Measurements from ENCODE around the gene KCNIP2.

KCNIP2 gene
- 1.7 to 3.4 (median 2.8) reads per million in 4 experiments for total RNA-seq

DNA sequence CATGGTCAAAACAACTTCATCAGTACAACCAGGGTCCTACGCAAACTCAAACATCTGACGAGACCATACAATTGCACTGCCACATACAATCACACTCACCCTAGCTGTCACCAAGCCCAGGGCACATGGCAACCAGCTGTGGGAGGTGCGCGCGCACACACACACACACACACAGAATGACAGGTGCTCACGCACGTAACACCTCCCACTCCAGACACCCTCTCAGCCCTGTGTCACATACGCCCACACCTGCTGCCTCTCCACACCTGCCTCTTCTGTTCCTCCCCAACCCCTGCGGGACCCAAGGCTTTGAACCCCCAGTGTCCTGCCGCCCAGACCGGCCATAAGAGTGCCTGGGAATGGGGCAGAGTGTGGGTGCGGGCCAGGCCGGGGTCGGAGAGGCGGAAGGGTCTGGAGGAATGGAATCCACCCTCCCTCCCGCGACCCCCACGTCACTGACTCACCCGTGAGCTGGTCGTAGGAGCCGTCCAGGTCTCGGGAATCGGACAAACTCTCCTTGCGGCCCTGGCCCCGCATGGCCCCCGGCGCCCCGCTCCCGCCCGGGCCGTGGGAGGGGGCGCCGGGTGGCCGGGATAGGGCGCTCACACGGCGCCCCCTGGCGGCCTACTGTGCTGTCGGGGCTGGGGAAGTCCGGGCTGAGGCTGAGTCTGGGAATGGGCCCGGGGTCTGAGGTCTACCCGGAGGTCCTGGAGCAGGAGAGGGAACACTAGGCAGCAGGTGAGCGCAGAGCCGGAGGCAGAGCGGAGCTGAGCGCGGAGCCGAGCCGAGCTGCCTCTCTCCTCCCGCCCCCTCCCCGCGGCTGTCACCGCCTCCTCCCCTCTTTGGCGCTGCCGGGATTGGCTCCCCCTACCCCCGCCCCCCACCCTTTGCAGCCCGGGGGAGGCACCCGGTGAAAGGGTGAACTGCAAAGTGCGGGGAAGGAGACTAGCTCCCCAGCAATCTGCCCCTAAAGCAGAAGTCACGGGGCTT is at the start of gene KCNIP2:
KCNIP2 (minus strand) TSS at position 769 of the 990 bp plus-strand sequence; CDS start at position 537, 232 bp downstream.
- DNase-seq: peak; percentile 63

DNA sequence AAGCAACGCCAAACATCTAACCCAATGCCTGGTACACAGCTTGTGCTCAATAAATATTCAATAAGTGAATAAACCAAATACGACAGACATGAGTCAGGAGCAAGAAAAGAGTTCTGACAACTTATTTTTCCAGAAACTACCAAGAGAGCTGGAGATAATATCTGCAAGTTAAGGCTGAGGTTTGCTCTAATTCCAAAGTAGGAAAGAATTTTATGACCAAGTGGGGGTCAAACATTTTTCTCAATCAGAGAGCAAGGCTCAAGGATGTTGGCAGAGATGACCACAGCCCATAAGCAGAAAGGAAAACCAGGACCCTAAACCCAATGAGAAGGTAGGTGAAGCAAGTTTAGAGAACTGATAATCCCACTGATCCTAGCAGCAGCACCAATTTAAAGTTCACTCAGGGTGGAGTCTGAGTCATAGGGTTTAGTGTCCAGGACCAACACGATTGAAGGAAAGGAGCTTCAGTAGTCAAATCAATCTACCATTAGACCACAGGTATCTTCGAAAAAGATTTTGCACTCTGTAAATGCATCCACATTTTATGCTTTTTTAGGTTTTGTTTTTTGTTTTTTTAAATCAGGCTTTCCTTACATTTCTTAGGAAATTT is 49.3 kb upstream of the KCNIP2 start:
- DNase-seq: no peak

DNA sequence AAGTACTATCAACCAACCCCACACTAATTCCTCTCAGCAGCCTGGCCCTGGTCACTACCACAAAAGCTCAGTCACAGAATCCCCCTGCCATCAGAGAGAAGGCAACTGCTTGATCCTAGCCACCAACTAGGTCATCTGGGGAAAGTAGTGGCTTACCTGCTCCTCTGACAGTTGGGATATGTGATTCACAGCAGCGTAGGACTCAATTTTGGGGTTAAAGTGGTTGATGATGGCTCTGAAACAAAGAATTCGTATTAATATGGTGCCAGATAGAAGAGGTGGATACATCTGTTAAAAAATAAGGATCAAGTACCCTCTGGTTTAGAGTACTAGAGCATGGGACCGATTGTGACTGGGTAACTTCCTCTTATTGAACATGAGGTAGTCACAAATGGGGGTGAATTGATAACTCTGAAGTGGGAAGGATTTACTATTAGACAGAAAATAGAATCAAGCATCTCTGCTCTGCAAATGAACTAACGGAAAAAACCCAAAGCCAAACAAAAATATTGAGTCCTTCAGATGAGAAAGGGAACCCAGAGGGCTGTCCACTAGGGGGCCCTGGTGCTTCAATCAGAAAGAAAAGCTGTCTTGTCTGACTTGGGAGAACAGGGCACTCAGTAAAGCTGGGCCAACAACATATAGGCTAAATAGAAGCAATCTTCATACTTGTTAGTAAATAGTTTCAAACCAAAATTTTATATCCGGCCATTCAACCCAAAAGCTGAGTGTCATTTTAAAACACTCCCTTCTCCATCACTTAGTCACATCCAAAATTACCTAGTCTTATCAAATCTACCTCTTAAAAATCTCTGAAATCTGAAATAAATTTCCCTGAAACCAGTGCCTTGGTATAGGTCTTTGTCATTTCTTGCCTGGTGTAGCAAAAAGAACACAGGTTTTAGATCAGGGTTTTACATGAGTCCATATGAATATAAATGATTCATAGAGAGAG is 45.9 kb upstream of the KCNIP2 start:
- DNase-seq: peak; percentile 26

DNA sequence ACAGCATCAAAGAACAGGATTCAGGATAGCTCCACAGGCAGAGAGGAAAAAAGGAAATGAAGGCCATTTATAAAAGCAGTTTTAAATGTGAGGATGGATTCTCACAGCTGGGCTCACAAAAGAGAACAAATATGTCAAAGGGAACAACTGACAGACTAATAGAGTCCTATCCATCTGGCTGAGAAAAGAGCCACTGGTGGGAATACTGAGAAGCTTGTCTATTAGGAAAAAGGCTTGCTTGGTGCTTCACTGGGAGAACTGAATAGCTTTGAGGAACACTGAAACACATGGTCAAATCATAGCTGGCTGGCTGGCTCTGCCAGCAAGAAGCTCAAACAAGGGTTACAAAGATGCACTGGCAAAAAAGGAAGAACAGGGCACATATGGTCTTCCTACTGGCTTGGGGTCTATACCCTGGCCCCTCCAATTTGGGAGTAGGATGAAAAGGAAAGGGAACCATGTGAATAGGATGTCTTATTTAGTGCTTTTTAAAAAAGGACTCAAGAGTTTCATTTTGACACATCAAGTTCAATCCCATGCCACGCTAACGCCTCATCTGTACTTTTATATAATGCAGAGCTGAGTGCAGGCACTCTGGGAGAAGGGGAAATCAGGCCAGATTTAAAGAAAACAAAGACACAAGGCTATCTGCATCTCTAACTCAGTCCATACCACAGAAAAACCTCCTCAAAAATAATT is 44.8 kb upstream of the KCNIP2 start:
- DNase-seq: no peak

DNA sequence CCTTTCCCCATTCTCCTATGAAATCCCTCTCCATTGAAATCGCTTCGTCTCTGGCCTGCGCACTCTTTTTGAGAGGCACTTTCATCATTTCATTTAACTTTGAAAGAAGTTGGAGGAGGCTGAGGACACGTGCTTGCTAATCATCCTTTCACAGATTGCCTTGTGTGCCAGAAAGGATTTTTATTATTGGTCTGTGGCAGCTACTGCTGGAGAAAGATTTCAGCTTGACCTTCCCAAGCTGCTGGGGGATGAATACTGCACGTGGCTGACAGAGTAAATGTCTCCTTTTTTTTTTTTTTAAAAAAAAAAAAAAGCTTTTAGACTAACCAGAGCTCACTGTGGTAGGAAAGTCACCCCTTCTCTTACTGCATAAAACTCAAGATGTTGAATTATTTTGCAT is 44.2 kb upstream of the KCNIP2 start:
- no peak for DNase-seq

DNA sequence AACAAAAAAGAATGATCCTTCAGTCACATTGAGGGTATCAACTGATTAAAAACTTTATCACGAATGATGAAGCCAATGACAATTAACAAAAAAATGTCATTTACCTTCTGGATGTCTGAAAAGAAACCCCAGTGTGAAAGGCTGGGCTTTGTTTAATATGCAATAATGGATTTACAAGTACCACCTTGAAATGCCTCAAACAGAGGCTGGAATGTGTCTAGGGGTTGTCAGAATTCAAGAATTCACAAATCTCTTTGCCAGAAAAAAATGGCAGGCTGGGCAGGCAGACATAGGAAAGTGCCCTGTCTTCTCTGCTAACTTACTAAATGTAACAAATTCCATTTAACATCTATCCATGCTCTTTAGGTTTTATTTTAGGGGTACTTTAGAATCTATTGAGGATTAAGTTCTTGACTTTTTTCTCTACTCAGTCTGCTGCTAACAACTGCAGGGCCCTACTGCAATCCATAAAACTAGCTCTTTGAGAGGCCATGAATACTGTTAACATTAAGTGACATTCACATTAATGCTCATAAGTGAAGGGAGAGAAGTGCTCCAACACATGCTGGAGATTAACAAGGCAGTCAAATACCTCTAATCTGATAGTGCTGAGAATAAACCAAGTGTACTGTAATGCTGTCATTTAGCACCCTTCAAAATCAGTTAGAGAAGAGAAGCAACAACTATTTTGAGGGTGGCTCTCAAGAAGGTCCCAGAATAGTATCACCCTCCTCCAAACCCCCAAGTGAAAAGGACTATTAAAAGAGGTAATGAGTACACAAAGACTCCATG is 43.1 kb upstream of the KCNIP2 start:
- DNase-seq: no peak

DNA sequence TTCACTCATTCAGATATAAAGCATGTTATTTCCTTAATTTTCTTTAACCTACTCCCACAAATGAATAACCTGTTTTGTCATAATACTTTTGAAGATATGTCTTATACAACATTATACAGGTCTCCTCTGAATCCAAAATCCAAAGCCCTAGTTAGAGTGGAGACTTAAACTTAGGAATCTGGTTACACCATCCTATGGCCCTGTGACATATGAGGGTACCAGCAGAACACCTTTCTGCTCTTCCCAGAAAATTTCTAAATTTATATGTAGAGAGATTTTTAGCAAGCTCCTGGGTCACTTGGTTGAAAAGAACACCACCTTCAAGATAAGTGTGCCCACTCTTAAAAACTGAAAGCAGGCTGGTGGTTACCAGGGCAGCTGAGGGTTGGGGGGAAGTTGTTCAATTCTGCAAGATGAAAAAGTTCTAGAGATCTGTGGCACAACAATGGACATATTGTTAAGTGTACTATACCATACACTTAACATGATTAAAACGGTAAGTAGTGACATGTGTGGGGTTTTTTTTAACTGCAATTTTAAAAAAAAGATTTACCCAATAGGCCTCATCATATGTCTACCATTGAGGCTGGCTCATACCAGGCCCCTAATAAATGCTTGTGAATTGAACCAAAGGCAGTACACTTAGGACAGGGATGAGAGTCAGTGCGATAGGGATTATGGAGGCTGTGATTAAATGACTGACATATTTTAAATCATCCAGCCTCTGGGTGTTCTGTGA is 37.6 kb upstream of the KCNIP2 start:
- no peak for DNase-seq

DNA sequence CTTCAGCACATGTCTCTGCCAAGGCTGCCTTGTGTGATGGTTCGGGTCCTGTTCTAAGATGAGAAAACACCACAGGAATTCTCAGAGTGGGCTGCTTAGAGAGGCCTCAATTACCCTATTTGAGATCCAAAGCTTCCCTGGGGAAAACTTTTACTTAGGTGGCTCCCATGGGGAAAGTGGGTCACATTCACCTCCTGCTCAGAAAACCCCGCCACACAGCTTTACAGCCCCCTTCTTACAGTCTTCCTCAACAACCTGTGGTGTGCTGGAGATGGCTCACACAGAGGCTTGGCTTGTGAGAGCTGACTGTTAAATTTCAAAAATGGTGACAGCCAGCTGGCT is 36.6 kb upstream of the KCNIP2 start:
- no peak for DNase-seq

DNA sequence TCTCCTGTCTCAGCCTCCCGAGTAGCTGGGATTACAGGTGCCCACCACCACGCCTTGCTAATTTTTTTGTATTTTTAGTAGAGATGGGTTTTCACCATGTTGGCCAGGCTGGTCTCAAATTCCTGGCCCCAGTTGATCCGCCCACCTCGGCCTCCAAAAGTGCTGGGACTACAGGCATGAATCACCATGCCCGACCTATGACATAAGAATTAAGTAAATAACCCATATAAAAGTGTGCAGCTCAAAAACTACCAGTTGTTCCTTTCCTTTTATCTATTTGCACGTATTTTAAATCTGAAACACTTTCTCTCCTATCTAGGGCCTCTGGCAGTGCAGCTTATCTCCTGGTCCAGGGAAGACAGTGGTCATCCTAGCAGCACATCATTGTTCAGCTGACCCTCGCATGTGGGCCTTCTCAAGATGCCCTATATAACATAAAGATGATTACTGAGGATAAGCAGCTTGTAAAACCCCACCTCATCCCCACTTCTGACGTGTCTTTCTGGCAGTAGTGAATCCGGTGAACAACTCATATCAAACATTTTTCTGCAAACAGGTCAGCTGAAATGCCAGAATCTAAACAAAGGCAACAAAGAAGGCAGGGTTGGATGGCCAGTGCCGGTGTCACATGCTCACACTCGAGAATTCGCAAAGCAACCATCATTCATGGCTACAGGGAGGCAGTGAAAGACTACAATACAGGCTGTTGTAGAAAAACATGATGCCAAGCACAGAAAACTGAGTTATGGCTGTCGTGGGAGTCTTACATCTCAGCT is 36.0 kb upstream of the KCNIP2 start:
- DNase-seq: no peak

DNA sequence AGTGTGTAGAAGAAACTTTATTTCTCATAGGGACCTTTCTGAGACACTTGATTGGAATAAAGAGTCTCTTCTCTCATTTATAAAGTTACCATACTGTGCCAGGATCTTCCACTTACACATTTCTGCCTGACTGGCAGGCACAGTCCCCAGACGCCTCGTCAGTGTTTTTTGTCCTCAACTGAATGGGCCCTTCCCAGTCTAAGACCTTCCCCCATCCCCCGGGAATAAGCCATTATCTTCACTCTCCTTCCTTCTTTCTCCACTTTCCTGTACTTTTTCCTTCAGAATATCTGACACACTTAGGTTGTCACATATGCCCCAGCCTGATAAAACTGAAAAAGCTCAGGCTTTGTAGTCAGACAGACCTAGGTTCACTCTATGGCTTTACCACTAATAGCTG is 35.3 kb upstream of the KCNIP2 start:
- no peak for DNase-seq

DNA sequence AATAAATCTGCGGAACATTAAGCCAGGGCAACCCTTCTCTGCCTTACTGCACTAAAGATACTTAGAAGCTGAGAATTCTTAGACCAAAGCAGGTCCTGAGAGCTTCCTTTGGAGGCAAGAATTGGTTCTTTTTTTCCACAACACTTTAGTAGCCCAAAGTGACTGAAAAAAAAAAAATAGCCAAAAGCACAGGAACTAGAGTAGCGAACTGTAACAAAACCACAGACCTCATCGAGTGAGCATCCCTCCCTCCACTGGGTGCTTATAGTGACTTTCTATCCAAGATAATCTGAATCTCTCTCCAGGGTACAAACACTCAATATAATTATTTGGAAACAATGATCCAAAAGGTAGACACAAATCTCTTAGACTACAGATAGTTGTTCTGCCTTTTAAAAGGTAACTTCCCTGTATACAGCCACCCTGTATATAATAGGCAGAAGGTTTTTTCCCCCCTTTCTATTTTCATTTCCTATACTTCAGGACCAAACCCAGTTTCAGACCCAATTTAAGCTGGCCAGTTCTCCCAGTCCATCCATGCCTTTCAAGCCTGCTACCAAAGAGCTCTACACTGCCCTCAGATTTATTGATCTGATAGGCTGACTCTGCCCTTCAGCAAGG is 31.6 kb upstream of the KCNIP2 start:
- DNase-seq: no peak

DNA sequence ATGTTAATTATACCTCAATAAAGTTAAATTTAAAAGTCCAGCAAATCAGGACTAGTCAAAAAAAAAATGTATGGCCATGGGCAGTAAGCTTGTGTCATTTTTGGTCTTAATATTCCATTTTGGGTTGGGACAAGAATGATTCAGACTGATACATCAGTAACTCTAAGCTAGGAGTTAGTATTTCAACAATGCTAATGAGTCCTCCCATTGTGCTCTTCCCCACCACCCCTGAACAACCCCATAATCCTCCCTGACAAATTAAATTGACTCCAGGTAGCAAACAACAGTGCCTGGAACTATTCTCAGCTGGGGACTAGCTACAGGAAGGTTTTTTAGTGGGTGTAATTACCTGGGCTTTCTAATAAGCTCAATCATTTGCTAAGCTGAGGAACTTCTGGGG is 30.7 kb upstream of the KCNIP2 start:
- DNase-seq: no peak

DNA sequence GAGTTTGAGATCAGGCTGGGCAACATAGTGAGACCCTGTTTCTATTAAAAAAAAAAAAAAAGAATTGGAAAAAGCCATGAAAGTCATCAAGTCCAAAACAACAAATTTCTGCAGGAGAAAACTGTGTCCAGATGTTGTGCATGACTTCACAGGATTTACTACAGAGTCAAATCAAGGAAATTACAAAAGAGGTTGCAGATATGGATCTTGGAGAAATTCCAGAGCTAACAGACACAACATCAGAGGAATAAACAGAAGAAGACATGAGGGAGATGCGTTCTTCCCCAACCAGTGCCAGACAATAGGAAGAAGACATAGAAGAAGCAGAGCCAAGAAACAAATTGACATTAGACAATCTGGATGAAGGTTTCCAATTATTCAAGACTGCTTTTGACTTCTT is 24.3 kb upstream of the KCNIP2 start:
- no peak for DNase-seq

DNA sequence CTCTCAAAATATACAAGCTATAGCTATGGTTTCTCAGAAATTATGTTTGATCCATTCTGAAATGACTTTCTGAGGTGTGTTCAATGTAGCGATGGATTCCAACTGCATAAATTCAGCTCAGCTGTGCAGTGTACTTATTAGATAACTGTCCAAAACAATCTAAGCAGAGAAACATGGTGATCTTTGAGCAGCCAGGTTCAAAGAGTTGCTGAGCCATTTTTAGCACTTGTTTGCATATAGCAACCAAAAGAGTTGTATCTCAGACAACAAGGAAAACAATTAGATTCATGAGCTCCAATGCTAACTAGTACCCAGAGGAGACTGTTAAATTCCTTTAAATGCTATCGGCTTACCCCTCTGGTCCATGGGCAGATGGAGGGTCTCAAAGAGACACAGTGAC is 15.9 kb upstream of the KCNIP2 start:
- no peak for DNase-seq

DNA sequence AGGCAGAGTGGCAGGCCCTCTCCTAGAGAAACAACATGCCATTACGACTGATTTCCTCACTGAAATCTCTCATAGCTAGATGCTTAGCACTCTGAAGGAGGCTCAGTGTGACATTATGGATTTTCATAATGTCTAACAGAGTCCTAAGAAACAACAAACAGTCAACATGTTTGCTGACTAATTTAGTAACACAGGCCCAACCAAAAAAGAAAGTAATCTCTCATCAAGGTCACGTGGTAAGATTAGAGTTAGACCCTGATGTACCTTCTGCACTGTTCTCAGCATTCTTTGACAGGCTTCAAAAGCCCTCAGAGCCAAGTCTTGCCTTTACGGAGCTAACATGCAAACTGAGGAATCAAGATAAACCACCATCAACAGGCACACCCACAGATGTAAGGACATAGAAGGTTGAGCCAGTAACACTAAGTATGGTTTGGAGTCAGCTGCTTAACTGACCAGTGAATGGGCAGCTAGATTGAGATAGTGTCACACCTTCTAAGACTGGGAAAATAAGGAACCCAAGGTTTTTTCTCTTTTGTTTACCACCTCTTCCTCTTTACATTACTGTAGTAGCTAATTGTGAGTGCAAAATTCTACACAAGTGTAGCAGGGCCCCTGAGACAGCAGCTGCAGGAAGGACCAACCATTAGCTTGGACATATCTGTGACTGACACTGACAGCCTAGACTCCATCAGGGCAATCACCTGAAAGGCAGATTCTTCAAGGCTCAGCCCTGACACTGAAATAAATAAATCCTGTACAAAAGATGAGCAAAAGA is 15.3 kb upstream of the KCNIP2 start:
- DNase-seq: no peak

DNA sequence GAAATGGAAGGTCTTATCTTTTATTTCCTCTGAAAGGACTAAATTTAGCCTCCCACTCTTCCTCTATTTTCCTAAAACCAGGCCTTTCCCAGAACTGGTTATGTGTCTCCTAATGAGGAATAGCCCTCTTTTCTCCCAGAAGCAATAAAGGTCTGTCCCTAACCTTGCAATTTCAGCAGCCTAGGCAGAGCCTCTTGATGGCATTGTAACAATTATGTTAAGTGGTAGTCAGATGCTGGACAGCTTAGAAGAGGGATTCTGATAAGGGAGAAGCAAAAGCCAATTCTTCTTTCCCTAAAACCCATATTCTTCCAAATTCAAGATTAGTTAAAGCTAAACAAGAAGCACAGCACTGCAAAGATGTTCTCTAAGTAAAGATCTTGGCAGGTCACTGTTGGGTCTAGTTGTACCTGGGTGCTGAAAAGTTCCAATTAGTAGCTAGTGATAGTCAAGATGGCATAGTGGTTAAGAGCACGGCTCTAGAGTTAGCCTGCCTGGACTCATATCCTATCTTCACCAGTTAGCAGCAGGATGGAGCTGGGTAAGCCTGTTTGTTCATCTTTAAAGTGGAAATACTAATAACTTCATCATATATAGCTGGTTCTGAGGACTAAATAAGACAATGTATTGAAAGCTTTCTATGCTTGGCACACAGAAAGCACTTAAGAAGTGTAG is 14.3 kb upstream of the KCNIP2 start:
- no peak for DNase-seq

DNA sequence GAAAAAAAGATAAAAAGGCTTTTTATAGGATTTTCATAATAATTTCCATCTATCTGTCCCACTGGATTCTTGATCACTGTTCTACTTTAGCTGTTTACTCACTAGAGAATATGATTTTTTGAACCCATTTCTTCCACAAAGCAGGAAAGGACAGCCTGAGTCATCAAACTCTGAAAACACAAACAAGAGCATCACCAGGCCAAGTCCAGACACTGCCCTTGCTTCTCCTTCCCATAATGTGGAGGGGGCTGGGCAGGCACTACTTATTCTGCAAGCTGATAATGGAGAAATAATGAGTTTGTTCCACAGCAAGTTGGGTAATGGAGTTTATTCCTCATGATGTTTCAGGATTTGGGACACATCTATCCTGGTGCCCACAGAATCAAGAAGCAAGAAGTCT is 13.0 kb upstream of the KCNIP2 start:
- no peak for DNase-seq
